A549 treated with Hydrocortisone at 1 μM for 4 hours (cell line): ENCODE results near the gene CEACAM7. TPM values are rescaled to one million over a fixed set of nuclear protein-coding genes. Genes with fewer than 3 reads are reported as not detected.

Experiments used
- total RNA-seq: library from RNA; stranded (reverse); fragments of 200-300 nt; extraction: Qiagen RNA extraction; gene quantifications from 5 replicates; pipeline ENCODE4 v1.2.3, GENCODE V29; 2022

CEACAM7 gene
- total RNA-seq: 0.03 to 0.18 TPM (median 0.10 TPM) in 3 of 5 replicates, not detected in the others

GRCh38 chr19:41688098-41688497 lies at the start of gene CEACAM7:
Gene CEACAM7 (minus strand): TSS chr19:41688270. CDS start chr19:41688165, 105 bp downstream.

GRCh38 chr19:41708481-41708880 lies 20.4 kb upstream of the CEACAM7 start, which contains the start of gene CEACAM5:
Gene CEACAM5 (plus strand): TSS chr19:41708626. CDS start chr19:41708732, 106 bp downstream.

GRCh38 chr19:41626877-41627276 lies 61.2 kb downstream of the CEACAM7 start, which contains the start of gene CEACAM4:
Gene CEACAM4 (minus strand): TSS chr19:41627074. CDS start chr19:41626963, 111 bp downstream.

Other genes with a start within 250 kb of the CEACAM7 start
- 102 to 116 TPM (median 108 TPM) in 5 replicates for gene DMAC2, start 248.4 kb downstream of the CEACAM7 start, total RNA-seq
- not detected in 5 replicates for gene ERICH4, start 245.1 kb downstream of the CEACAM7 start, total RNA-seq
- gene CEACAM21, start 112.1 kb downstream of the CEACAM7 start, total RNA-seq: not detected in 5 replicates
- gene CEACAM4, start 61.2 kb downstream of the CEACAM7 start, total RNA-seq: not detected in 5 replicates
- 1.4 to 2.1 TPM (median 1.6 TPM) in 5 replicates for gene CEACAM5, start 20.4 kb upstream of the CEACAM7 start, total RNA-seq
- 14.7 to 22.7 TPM (median 18.6 TPM) in 5 replicates for gene CEACAM6, start 67.3 kb upstream of the CEACAM7 start, total RNA-seq
- not detected in 5 replicates for gene CEACAM3, start 108.3 kb upstream of the CEACAM7 start, total RNA-seq
- gene LYPD4, start 156.4 kb upstream of the CEACAM7 start, total RNA-seq: not detected in 5 replicates
- not detected in 5 replicates for gene DMRTC2, start 156.8 kb upstream of the CEACAM7 start, total RNA-seq
- gene RPS19, start 172.0 kb upstream of the CEACAM7 start, total RNA-seq: 7,675 to 10,466 TPM (median 9,473 TPM) in 5 replicates
- 0.70 to 1.2 TPM (median 0.95 TPM) in 5 replicates for gene CD79A, start 189.0 kb upstream of the CEACAM7 start, total RNA-seq
- gene ARHGEF1, start 194.9 kb upstream of the CEACAM7 start, total RNA-seq: 84.5 to 116 TPM (median 100 TPM) in 5 replicates
- gene ERFL, start 240.2 kb upstream of the CEACAM7 start, total RNA-seq: 0.20 to 0.39 TPM (median 0.30 TPM) in 5 replicates